D721Med (cell line): Measurements from ENCODE around the gene PIR.

ENCODE experiments used
- DNase-seq: peaks from one replicate; pipeline ENCODE4 v3.0.0; 2011; ENCODE audit warnings: low spot score; ENCODE audit not compliant: insufficient read length
- FAIRE-seq: peaks from 2 replicates; lab custom pipeline; 2011; peaks lifted over from hg19 to GRCh38; lab: Jason Lieb, UNC
- TF ChIP-seq, protein P1 (sequence below): IDR thresholded peaks from 2 replicates; pipeline ENCODE4 v1.5.1; 2012; ENCODE audit warnings: mild to moderate bottlenecking, control low read depth; ENCODE audit not compliant: insufficient read depth; ENCODE audit errors: missing control alignments

The PIR gene

DNA sequence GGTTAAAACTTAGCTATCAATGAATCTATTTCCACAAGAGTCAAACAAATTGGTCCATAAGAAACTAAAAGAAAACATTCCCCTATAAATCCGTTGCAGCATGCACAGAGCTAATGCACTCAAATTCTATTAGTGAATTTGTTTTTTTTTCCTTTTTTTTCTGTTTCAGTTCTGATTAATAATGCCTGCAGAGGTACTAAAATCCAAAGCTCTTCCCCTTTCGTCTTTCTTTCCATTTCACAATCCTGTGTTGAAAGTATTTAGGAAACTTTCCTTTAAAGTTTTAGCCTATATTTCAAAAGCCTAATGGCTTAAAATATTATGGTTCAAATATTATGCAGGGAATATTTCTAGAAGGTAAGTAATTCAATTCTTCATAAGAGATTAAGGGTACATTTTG, 63.1 kb downstream of the PIR start:
- TF ChIP-seq, protein P1, sequence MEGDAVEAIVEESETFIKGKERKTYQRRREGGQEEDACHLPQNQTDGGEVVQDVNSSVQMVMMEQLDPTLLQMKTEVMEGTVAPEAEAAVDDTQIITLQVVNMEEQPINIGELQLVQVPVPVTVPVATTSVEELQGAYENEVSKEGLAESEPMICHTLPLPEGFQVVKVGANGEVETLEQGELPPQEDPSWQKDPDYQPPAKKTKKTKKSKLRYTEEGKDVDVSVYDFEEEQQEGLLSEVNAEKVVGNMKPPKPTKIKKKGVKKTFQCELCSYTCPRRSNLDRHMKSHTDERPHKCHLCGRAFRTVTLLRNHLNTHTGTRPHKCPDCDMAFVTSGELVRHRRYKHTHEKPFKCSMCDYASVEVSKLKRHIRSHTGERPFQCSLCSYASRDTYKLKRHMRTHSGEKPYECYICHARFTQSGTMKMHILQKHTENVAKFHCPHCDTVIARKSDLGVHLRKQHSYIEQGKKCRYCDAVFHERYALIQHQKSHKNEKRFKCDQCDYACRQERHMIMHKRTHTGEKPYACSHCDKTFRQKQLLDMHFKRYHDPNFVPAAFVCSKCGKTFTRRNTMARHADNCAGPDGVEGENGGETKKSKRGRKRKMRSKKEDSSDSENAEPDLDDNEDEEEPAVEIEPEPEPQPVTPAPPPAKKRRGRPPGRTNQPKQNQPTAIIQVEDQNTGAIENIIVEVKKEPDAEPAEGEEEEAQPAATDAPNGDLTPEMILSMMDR, result no peak
- FAIRE-seq (no peak), DNase-seq (no peak)

DNA sequence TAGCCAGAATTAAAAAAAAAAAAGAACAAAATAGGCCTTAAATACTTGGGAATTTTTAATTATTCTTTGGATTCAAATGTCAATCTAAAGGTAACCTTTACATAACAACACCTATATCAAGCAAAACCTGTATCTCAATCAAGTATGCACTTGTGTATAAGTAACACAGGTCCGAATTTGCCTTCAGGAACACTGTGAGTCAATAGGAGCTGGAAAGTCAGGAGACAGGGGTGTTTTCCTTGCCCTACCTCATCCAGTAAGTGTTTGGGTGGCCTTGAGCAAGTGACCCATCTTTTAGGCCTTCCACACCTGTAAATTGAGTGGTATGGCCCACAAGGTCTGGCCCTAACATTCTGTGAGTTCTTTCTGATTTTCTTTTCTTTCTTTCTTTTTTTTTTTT, 68.1 kb downstream of the PIR start:
- TF ChIP-seq, protein P1, result no peak
- no peak for DNase-seq
- no peak for FAIRE-seq

DNA sequence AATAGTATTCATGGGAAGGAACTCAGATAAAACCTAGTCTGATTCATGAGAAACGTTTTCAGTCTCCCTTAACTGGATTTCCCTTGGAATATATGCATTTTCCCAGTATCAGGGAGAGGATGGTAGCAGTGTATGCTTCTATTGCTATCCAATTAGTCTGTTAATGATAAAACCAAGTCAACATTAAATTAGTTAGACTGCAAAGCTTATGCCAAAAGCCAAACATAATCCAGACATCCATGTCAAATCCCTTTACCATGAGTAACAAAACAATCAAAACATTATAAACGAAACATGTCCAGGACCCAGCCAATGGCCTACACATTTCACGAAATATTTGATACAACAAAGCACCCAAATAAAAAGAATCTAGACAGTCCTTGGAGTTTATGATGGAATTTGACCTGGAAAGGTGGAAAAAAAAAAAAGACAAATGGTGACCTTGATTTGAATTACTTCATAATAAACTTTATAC, 74.4 kb downstream of the PIR start:
- TF ChIP-seq, protein P1, result no peak
- FAIRE-seq (no peak), DNase-seq (no peak)

DNA sequence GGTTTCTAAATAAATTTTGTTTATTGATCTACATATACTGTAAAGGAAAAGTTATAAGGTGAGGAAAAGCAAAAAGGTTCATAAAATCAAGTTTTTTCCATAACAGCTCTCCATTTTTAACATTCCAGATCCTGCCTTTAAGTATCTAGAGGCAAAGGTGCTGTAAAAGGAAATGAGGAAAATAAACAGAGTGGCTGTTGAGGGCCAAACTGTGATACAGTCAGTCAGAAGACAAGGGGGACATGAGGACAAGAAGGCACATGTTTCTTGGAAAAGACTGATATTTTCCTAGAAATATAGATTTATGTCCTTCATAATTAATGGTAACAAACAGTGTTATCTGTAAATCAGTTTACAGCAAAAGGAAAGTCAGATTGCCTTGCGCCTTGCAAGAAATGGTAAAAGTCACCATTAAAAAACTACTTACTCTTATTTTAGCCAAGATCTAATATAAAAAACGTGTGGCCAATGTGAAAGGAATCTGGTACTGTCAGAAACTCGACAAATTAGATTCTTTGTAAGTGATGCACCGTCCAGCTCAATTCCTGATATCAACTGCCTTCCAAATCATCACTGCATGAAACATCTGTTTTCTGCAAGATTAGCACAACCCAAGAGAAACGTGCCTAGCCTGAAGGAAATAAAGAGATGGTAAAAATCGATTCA, 75.0 kb downstream of the PIR start:
- FAIRE-seq (no peak), DNase-seq (no peak)
- TF ChIP-seq, protein P1, result no peak

DNA sequence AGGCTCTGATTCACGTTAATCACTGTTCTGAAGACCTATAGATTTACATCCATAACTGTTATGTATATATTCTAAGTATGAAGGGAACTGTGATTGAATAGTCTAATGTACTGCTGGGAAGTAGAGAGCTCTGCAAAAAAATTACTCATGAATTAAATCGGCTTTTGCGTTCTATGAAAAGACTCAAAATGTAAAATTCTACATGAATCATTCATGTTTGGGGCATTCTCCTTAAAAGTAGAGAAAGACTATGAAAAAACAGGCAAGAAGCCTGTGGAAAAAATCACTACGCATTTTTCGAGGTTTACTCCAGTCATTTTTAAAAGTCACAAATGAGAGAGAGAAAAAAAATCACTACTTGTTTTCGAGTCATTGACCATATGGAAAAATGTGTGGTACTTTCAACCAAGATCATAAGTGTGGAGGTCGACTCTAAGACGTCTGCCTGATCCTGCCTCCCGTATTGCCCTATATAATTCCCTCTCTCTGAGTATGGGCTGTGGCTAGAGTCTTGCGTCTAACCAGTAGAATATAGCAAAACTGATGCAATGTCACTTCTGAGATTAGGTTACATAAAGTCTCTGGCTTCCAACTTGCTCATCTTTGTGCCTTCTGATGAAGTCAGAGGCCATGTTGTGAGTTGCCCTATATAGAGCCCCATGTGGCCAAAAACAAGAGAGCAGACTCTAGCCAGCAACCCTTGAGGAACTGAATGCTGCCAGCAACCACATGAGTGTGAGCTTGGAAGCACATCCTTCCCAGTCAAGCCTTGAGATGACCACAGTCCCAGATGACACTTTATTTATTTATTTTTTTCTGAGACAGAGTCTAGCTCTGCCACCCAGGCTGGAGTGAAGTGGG, 76.8 kb downstream of the PIR start:
- TF ChIP-seq, protein P1, result no peak
- DNase-seq (no peak), FAIRE-seq (no peak)

DNA sequence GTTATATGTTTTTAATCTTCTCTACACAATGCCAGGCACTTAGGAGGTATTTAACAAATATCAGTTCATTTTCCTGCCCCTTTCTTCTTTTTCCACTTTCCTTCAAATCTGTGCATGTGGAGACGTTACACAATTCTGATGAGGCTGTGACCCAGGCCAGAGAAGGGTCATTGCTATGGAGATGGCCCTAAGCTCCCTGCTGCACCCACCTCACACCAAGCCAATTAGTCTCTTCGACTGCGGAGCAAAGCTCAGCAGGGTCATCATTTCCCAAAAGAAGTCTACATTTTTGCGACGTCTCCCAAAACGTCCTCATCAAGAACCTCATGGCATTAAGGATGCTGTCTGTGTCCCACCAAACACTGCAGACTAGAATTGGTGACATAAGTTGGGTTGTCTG, 80.0 kb downstream of the PIR start:
- no peak for DNase-seq
- TF ChIP-seq, protein P1, result no peak

DNA sequence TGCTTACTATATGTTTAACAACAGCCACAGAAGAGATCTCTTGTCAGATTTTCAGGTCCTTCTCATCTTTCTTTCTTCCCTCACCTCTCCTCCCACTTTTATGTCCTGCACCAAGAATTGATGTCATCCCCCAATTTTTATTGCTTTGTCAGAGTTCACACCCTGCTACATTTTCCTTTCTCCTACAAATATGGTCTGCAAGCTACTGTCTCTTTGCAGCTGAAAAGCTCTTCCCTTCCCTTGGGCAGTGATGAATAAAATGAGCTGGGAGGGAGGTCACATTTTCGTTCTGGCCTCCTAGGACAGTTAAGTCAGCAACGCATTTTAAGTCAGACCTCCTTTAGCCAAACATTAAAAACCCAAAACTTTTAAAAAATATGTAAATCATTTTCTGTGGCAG, 82.2 kb downstream of the PIR start:
- FAIRE-seq, result no peak
- DNase-seq, result no peak
- TF ChIP-seq, protein P1, result no peak

More for the DNA sequence above, 80.0 kb downstream of the PIR start:
- no peak for FAIRE-seq
